WTC11 (cell line): ENCODE measurements around the gene SCNN1B. TPM values are rescaled to one million over a fixed set of nuclear protein-coding genes. Genes with fewer than 3 reads are reported as not detected.

Experiments
- ATAC-seq: fragments of 200-7000 bp; cut with Tn5 transposase; 2 replicates; pipeline ENCODE4 v1.10.0; 2021; ENCODE audit warnings: mild to moderate bottlenecking, moderate library complexity
- CTCF ChIA-PET: fragments of 300-600 bp; sonication (Branson Sonifier 250); formaldehyde crosslinking; loops from one replicate; lab custom pipeline; 2021; ENCODE audit warnings: antibody characterized with exemption; lab: Charles Lee
- POLR2A ChIA-PET: fragments of 350-600 bp; sonication (Branson Sonifier 250); formaldehyde crosslinking; loops from one replicate; lab custom pipeline; 2021; ENCODE audit warnings: antibody characterized with exemption; lab: Charles Lee
- DNase-seq: peaks from one replicate; pipeline ENCODE4 v3.0.0; 2021; ENCODE audit warnings: low spot score
- H3K27ac Mint-ChIP-seq: 2 replicates; pipeline ENCODE4 v1.8.0; 2021; ENCODE audit warnings: mixed read lengths
- H3K27me3 Mint-ChIP-seq: 2 replicates; pipeline ENCODE4 v1.8.0; 2021; ENCODE audit warnings: low read depth, mild to moderate bottlenecking, moderate library complexity, mixed read lengths
- H3K36me3 Mint-ChIP-seq: 2 replicates; pipeline ENCODE4 v1.8.0; 2021; ENCODE audit warnings: mixed read lengths
- H3K4me1 Mint-ChIP-seq: 2 replicates; pipeline ENCODE4 v1.8.0; 2022; ENCODE audit warnings: mixed read lengths
- H3K4me3 Mint-ChIP-seq: 2 replicates; pipeline ENCODE4 v1.8.0; 2021; ENCODE audit warnings: mild to moderate bottlenecking, moderate library complexity, mixed read lengths
- H3K9me3 Mint-ChIP-seq: 2 replicates; pipeline ENCODE4 v1.8.0; 2021; ENCODE audit warnings: mixed read lengths
- ERG ChIP-seq: fragments of 250-450 bp; sonication (Bioruptor Pico); IDR thresholded peaks from 2 replicates; pipeline ENCODE4 v1.8.0; 2021; ENCODE audit warnings: mild to moderate bottlenecking
- FOXP4 ChIP-seq: sonication (generic); formaldehyde crosslinking; IDR thresholded peaks from 2 replicates; pipeline ENCODE4 v1.8.0; 2022; ENCODE audit warnings: mild to moderate bottlenecking, missing genetic modification reagents
- GABPB1 ChIP-seq: sonication (generic); formaldehyde crosslinking; IDR thresholded peaks from 2 replicates; pipeline ENCODE4 v1.8.1; 2023; ENCODE audit warnings: mild to moderate bottlenecking, missing genetic modification reagents
- GTF2I ChIP-seq: fragments of 250-450 bp; sonication (Bioruptor Pico); conservative IDR thresholded peaks from 2 replicates; pipeline ENCODE4 v1.4.0; 2021; ENCODE audit warnings: mild to moderate bottlenecking
- HMGA2 ChIP-seq: fragments of 250-450 bp; sonication (Bioruptor Pico); IDR thresholded peaks from 2 replicates; pipeline ENCODE4 v1.4.0; 2021; ENCODE audit warnings: mild to moderate bottlenecking, moderate library complexity
- IRF2 ChIP-seq: sonication (generic); formaldehyde crosslinking; IDR thresholded peaks from 2 replicates; pipeline ENCODE4 v1.8.0; 2022; ENCODE audit warnings: low read depth, missing genetic modification reagents, borderline replicate concordance
- MXD4 ChIP-seq: fragments of 250-450 bp; sonication (Bioruptor Pico); IDR thresholded peaks from 2 replicates; pipeline ENCODE4 v1.8.0; 2021; ENCODE audit warnings: mild to moderate bottlenecking, moderate library complexity, borderline replicate concordance
- STAT6 ChIP-seq: sonication (generic); formaldehyde crosslinking; conservative IDR thresholded peaks from 2 replicates; pipeline ENCODE4 v1.8.1; 2023; ENCODE audit warnings: mild to moderate bottlenecking, low read depth, missing genetic modification reagents, moderate library complexity
- TCF7 ChIP-seq: sonication (generic); formaldehyde crosslinking; IDR thresholded peaks from 2 replicates; pipeline ENCODE4 v1.8.0; 2022; ENCODE audit warnings: mild to moderate bottlenecking, low read depth, missing genetic modification reagents, moderate library complexity
- TEAD4 ChIP-seq: sonication (generic); formaldehyde crosslinking; IDR thresholded peaks from 2 replicates; pipeline ENCODE4 v1.8.0; 2022; ENCODE audit warnings: mild to moderate bottlenecking, missing genetic modification reagents
- ZMAT4 ChIP-seq: fragments of 250-450 bp; sonication (Bioruptor Pico); IDR thresholded peaks from 2 replicates; pipeline ENCODE4 v1.9.0; 2021; ENCODE audit warnings: mild to moderate bottlenecking
- ZNF219 ChIP-seq: sonication (generic); formaldehyde crosslinking; IDR thresholded peaks from 2 replicates; pipeline ENCODE4 v1.8.0; 2023; ENCODE audit warnings: missing genetic modification reagents, mild to moderate bottlenecking, borderline replicate concordance
- ZNF232 ChIP-seq: sonication (generic); formaldehyde crosslinking; IDR thresholded peaks from 2 replicates; pipeline ENCODE4 v1.8.0; 2022; ENCODE audit warnings: mild to moderate bottlenecking, missing genetic modification reagents
- ZNF281 ChIP-seq: sonication (generic); formaldehyde crosslinking; IDR thresholded peaks from 2 replicates; pipeline ENCODE4 v1.8.0; 2023; ENCODE audit warnings: mild to moderate bottlenecking, missing genetic modification reagents
- ZNF317 ChIP-seq: sonication (generic); formaldehyde crosslinking; IDR thresholded peaks from 2 replicates; pipeline ENCODE4 v1.8.1; 2023; ENCODE audit warnings: low read depth, mild to moderate bottlenecking, moderate library complexity, missing genetic modification reagents, borderline replicate concordance
- ZNF396 ChIP-seq: fragments of 250-450 bp; sonication (Bioruptor Pico); IDR thresholded peaks from 2 replicates; pipeline ENCODE4 v1.8.0; 2021; ENCODE audit warnings: mild to moderate bottlenecking, moderate library complexity, borderline replicate concordance
- ZNF671 ChIP-seq: fragments of 250-450 bp; sonication (Bioruptor Pico); IDR thresholded peaks from 2 replicates; pipeline ENCODE4 v1.8.0; 2021; ENCODE audit warnings: mild to moderate bottlenecking
- total RNA-seq: library from RNA; stranded (reverse); gene quantifications from 3 replicates; pipeline ENCODE4 v1.2.3, GENCODE V29; 2021

SCNN1B gene
- total RNA-seq, 1 experiment from 2014 or later = 4.8 TPM

- peak; percentile 69; the same call in 1 of the 2 replicates for TF ChIP-seq ZMAT4 (CRISPR knock-in tag)
- peak; percentile 79 for TF ChIP-seq ZNF317
- TF ChIP-seq ZNF281 = no peak
- TF ChIP-seq FOXP4 (CRISPR knock-in tag) = peak; percentile 83; the same call in 1 of the 2 replicates
- TF ChIP-seq GABPB1 (CRISPR knock-in tag) = no peak
Observed at GRCh38 chr16:23279721-23280153, 22.4 kb upstream of the SCNN1B start (continued).

GRCh38 chr16:23280483-23280967 lies 21.6 kb upstream of the SCNN1B start:
- H3K27ac Mint-ChIP-seq = peak overlapping the region; percentile 66
- DNase-seq (no peak), ATAC-seq (no peak)
- ChIA-PET POLR2A (no interaction called here), CTCF (interaction anchor here (1.3 to 2.3 kb wide), 4 partner anchors 22 to 155 kb away, joined by 4 to 11 read pairs (median 4); partner anchors contain the start of gene SCNN1B)
- peaks cover 3% of the 10 kb centered on the region; the same call in 1 of the 2 replicates for H3K36me3 Mint-ChIP-seq
- TF ChIP-seq ZNF396 (CRISPR knock-in tag) (no peak), GTF2I (0 out of 2 replicates have a peak, but pooled peaks have one; percentile 42)
- H3K27me3 Mint-ChIP-seq = no peaks in the 10 kb centered on the region
- no peak overlapping the region for H3K4me3 Mint-ChIP-seq
- peaks cover 8% of the 10 kb centered on the region for H3K9me3 Mint-ChIP-seq
- H3K4me1 Mint-ChIP-seq = peaks cover 31% of the 10 kb centered on the region

- Mint-ChIP-seq H3K27ac (no peak overlapping the region), H3K27me3 (no peaks in the 10 kb centered on the region), H3K4me3 (no peak overlapping the region), H3K36me3 (peaks cover 3% of the 10 kb centered on the region; the same call in 1 of the 2 replicates), H3K9me3 (peaks cover 8% of the 10 kb centered on the region), H3K4me1 (peaks cover 26% of the 10 kb centered on the region)
- ChIA-PET POLR2A (no interaction called here), CTCF (interaction anchor here (1.5 kb wide), 1 partner anchor 153 kb away, joined by 5 read pairs; no protein-coding TSS in a partner anchor)
- ATAC-seq = no peak
- DNase-seq = peak; percentile 22
- no peak for TF ChIP-seq ZNF232 (CRISPR knock-in tag)
Observed at GRCh38 chr16:23282568-23282967, 19.5 kb upstream of the SCNN1B start.

- peaks cover 8% of the 10 kb centered on the region for H3K9me3 Mint-ChIP-seq
- DNase-seq (no peak), ATAC-seq (no peak)
- H3K4me1 Mint-ChIP-seq = peaks cover 19% of the 10 kb centered on the region
- CTCF ChIA-PET = interaction anchor here (1.1 to 1.5 kb wide), 2 partner anchors 152 kb away, joined by 4 to 5 read pairs; no protein-coding TSS in a partner anchor
- H3K27ac Mint-ChIP-seq = no peak overlapping the region
- no peaks in the 10 kb centered on the region for H3K27me3 Mint-ChIP-seq
- no peak overlapping the region for H3K4me3 Mint-ChIP-seq
- TF ChIP-seq ZNF219 = no peak
- no peak for TF ChIP-seq ZNF671 (CRISPR knock-in tag)
- no peak for TF ChIP-seq HMGA2 (CRISPR knock-in tag)
- POLR2A ChIA-PET = no interaction called here
- peaks cover 3% of the 10 kb centered on the region; the same call in 1 of the 2 replicates for H3K36me3 Mint-ChIP-seq
Observed at GRCh38 chr16:23283571-23283970, 18.5 kb upstream of the SCNN1B start.

- Mint-ChIP-seq H3K9me3 (peaks cover 8% of the 10 kb centered on the region), H3K27ac (no peak overlapping the region), H3K36me3 (peaks cover 3% of the 10 kb centered on the region; the same call in 1 of the 2 replicates), H3K4me1 (peaks cover 14% of the 10 kb centered on the region), H3K4me3 (no peak overlapping the region), H3K27me3 (no peaks in the 10 kb centered on the region)
- ATAC-seq (no peak), DNase-seq (no peak)
- ChIA-PET POLR2A (no interaction called here), CTCF (interaction anchor here (1.1 kb wide), 1 partner anchor 151 kb away, joined by 4 read pairs; no protein-coding TSS in a partner anchor)
- TF ChIP-seq ERG (CRISPR knock-in tag) (no peak), STAT6 (CRISPR knock-in tag) (no peak), IRF2 (CRISPR knock-in tag) (no peak), MXD4 (CRISPR knock-in tag) (no peak), TCF7 (no peak), TEAD4 (CRISPR knock-in tag) (no peak), GTF2I (no peak)
Observed at GRCh38 chr16:23284584-23284983, 17.5 kb upstream of the SCNN1B start.
